Tibial nerve (tissue), 4 donors: ENCODE measurements around the gene FYCO1. TPM values are rescaled to one million over a fixed set of nuclear protein-coding genes. Genes with fewer than 3 reads are reported as not detected.

Experiments used
- DNase-seq, 2 donors: peaks; one replicate each; pipeline ENCODE4 v3.0.0-alpha.2; 2019; ENCODE audit warnings: low spot score in 2 of 2
- H3K27ac ChIP-seq, 4 donors: fragments of 200-600 bp; sonication (generic) in 3 of 4; one replicate each; pipeline ENCODE4 v1.5.1; 2017 to 2019; ENCODE audit warnings: mild to moderate bottlenecking in 1 of 4
- H3K27me3 ChIP-seq, 2 donors: fragments of 200-600 bp; sonication (generic) in 1 of 2; one replicate each; pipeline versions ENCODE4 v1.5.1 to v1.6.0; 2017 to 2019
- H3K36me3 ChIP-seq, 3 donors: fragments of 200-600 bp; sonication (generic); one replicate each; pipeline ENCODE4 v1.5.1; 2018 to 2019
- H3K4me1 ChIP-seq, 4 donors: fragments of 200-600 bp; sonication (generic) in 3 of 4; one replicate each; pipeline ENCODE4 v1.5.1; 2017 to 2019
- H3K4me3 ChIP-seq, 4 donors: fragments of 200-600 bp; sonication (generic) in 3 of 4; one replicate each; pipeline ENCODE4 v1.5.1; 2017 to 2019; ENCODE audit warnings: mild to moderate bottlenecking in 1 of 4, moderate library complexity in 1 of 4
- H3K9me3 ChIP-seq, 4 donors: fragments of 200-600 bp; sonication (generic) in 3 of 4; one replicate each; pipeline ENCODE4 v1.5.1; 2017 to 2019
- EP300 ChIP-seq, 2 donors: sonication (generic); formaldehyde crosslinking; IDR thresholded peaks; one replicate each; pipeline ENCODE4 v1.6.1; 2017; ENCODE audit warnings: antibody characterized with exemption in 2 of 2, mild to moderate bottlenecking in 1 of 2
- POLR2A ChIP-seq, 2 donors: fragments of 450-650 bp; IDR thresholded peaks; one replicate each; pipeline ENCODE4 v1.6.1; 2017; ENCODE audit warnings: antibody characterized with exemption in 2 of 2, mild to moderate bottlenecking in 2 of 2, moderate library complexity in 2 of 2
- WGBS, 2 donors: methylation state at CpG; one replicate each; pipeline ENCODE4 v1.1.5; 2018; 5-methylcytosine and 5-hydroxymethylcytosine counted together
- total RNA-seq, 4 donors: library from RNA; depleted of rRNA; stranded (reverse); fragments of >200 nt; gene quantifications; one replicate each; pipeline ENCODE4 v1.1.0, GENCODE V29; 2016
- TF ChIP-seq, protein P1 (sequence below), 5 experiments: fragments of 200-600 bp in 3 of 5; fragments of 450-650 bp in 2 of 5; sonication (generic) in 3 of 5; IDR thresholded peaks; one replicate each; pipeline ENCODE4 v1.5.1; 2016 to 2019; ENCODE audit warnings: antibody characterized with exemption in 5 of 5, mild to moderate bottlenecking in 3 of 5, moderate library complexity in 2 of 5

FYCO1 gene
- total RNA-seq, 4 donors from 2014 or later: 61.7 to 85.2 (median 67.9) TPM

DNA sequence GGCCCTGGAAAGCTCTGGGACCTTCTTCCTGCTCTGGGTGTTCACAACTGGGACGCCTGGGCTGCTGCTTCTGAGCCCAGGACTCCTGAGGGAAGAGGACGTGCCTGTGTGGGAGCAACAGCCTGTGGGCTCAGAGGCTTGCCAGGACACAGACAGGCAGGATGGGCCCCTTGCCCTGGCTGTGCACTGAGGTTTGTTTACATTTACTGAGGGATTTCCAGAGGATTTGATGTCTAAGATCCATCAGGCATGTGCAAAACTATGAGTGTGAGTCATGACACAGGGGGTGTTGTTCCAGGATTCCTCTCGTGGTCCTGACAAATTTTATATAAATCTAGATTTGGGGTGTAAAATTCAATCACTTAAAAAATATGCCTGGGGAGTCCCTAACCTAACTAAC, 98.7 kb downstream of the FYCO1 start:
- Histone ChIP-seq H3K27me3 (no peaks in the 10 kb centered on the region), H3K27ac (no peak overlapping the region), H3K4me3 (no peak overlapping the region), H3K9me3 (no peaks in the 10 kb centered on the region), H3K36me3 (no peaks in the 10 kb centered on the region), H3K4me1 (no peaks in the 10 kb centered on the region)
- DNase-seq: no peak
- WGBS, 2 donors: 51 to 63% methylated on average over 3 of the region's 3 CpGs
- TF ChIP-seq, protein P1, sequence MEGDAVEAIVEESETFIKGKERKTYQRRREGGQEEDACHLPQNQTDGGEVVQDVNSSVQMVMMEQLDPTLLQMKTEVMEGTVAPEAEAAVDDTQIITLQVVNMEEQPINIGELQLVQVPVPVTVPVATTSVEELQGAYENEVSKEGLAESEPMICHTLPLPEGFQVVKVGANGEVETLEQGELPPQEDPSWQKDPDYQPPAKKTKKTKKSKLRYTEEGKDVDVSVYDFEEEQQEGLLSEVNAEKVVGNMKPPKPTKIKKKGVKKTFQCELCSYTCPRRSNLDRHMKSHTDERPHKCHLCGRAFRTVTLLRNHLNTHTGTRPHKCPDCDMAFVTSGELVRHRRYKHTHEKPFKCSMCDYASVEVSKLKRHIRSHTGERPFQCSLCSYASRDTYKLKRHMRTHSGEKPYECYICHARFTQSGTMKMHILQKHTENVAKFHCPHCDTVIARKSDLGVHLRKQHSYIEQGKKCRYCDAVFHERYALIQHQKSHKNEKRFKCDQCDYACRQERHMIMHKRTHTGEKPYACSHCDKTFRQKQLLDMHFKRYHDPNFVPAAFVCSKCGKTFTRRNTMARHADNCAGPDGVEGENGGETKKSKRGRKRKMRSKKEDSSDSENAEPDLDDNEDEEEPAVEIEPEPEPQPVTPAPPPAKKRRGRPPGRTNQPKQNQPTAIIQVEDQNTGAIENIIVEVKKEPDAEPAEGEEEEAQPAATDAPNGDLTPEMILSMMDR (IDR thresholded peaks at IDR 0.05): no peak
- TF ChIP-seq POLR2A (IDR thresholded peaks at IDR 0.05): no peak
- TF ChIP-seq EP300 (IDR thresholded peaks at IDR 0.05): no peak

DNA sequence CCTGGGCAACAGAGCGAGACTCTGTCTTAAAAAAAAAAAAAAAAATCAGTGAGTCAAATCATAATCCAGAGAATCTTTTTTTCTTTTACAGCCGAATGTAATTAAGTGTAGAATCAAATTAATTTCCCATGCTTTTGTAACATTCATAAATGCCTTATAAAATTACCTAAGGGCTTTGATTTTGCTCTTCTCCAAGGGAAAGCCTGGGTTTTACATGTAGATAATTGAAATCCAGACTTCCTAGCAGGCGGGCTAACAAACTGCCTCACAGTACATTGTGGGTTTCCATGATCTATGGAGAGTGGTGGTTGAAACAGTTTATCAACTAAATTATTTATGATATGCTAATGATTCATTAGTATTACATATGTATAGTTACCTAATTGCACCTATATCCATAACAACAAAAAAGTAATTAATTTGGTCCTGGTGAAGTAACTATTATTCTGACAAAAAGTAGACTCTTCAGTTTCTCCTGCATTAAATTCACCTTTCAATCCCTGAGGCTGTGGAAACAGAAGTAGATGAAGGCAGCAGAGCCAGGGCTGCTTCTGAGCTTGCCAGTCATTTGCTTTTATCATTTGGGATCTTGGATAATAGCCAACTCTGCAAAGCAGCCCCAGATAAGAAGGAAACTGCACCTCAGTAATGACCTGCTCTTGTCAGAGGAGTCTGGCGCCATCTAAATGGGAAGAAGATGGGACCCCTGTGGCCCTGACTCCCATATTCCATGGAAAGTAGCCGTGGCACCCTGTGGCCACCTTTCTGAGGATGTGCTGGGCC, 99.7 kb downstream of the FYCO1 start:
- H3K27me3 ChIP-seq: no peaks in the 10 kb centered on the region
- 90 to 96% methylated on average over 5 of the region's 5 CpGs for WGBS, 2 donors

DNA sequence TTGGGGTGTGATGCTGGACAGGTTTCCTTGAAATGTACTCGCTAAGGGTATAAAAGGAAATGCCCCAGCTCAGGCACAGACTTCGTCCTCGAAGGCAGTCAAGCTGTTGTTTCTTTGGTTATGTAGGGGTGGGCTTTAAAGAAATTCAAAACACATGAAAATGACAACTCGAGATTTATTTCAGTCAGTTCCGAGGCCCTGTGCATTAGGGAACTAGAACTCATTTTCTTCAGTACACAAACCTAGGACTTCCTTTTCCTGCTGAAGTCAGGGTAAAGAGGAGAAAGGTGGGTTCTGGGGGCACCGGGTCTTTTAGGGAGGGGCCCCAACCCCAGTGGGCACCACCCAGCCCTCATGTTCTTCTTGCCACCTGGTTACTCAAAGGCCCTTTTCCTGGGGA, 101.6 kb downstream of the FYCO1 start:
- no peaks in the 10 kb centered on the region for H3K36me3 ChIP-seq
- H3K27me3 ChIP-seq: no peaks in the 10 kb centered on the region
- WGBS, 2 donors: 75 to 79% methylated on average over 6 of the region's 6 CpGs
- no peak for DNase-seq
- no peaks in the 10 kb centered on the region for H3K4me1 ChIP-seq
- H3K27ac ChIP-seq: no peak overlapping the region
- no peak overlapping the region for H3K4me3 ChIP-seq
- no peaks in the 10 kb centered on the region for H3K9me3 ChIP-seq
- TF ChIP-seq EP300 (IDR thresholded peaks at IDR 0.05) (no peak), POLR2A (IDR thresholded peaks at IDR 0.05) (no peak)
- TF ChIP-seq, protein P1 (IDR thresholded peaks at IDR 0.05): no peak

More for the DNA sequence above, 99.7 kb downstream of the FYCO1 start:
- H3K4me3 ChIP-seq: no peak overlapping the region
- DNase-seq: no peak
- H3K36me3 ChIP-seq: no peaks in the 10 kb centered on the region
- no peaks in the 10 kb centered on the region for H3K4me1 ChIP-seq
- H3K27ac ChIP-seq: no peak overlapping the region
- H3K9me3 ChIP-seq: no peaks in the 10 kb centered on the region
- TF ChIP-seq, protein P1 (IDR thresholded peaks at IDR 0.05): no peak
- TF ChIP-seq EP300 (IDR thresholded peaks at IDR 0.05): no peak
- TF ChIP-seq POLR2A (IDR thresholded peaks at IDR 0.05): no peak

DNA sequence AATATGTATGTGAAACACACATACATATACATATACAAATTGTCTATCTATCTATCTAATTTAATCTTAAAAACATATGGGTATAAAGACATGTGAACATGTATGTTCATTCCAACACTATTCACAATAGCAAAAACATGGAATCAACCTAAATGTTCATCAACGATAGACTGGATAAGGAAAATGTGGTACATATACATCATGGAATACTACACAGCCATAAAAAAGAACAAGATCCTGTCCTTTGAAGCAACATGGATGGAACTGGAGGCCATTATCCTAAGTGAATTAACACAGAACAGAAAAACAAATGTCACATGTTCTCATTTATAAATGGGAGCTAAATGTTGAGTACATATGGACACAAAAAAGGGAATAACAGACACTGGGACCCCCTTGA, 103.5 kb downstream of the FYCO1 start:
- TF ChIP-seq, protein P1 (IDR thresholded peaks at IDR 0.05): no peak
- no peaks in the 10 kb centered on the region for H3K9me3 ChIP-seq
- no peak overlapping the region for H3K27ac ChIP-seq
- 93 to 98% methylated on average over 1 of the region's 1 CpG for WGBS, 2 donors
- no peaks in the 10 kb centered on the region for H3K4me1 ChIP-seq
- no peak overlapping the region for H3K4me3 ChIP-seq
- H3K36me3 ChIP-seq: no peaks in the 10 kb centered on the region
- no peaks in the 10 kb centered on the region for H3K27me3 ChIP-seq
- DNase-seq: no peak

DNA sequence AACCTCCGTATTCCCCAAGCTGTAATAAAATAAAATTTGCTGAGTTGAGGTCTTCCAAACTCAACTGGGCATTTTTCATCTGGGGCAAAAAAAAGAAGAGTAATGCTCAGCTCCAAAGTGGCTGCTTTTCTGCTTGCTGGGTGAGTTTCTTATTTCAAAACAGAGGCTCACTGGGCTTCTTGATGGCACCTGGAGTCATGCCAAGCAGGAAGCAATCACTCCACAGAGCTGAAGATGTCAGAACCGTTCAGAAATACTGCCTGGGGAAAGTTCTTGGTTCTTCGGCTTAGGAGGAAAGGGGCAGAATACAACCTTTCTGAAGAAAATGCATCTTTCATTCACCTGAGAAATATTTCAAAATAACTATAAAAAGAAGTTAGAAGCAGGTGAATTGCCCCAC, 105.2 kb downstream of the FYCO1 start:
- Histone ChIP-seq H3K27me3 (no peaks in the 10 kb centered on the region), H3K4me3 (no peak overlapping the region), H3K27ac (no peak overlapping the region), H3K4me1 (no peaks in the 10 kb centered on the region), H3K36me3 (no peaks in the 10 kb centered on the region), H3K9me3 (no peaks in the 10 kb centered on the region)
- TF ChIP-seq, protein P1 (IDR thresholded peaks at IDR 0.05): no peak
- TF ChIP-seq POLR2A (IDR thresholded peaks at IDR 0.05): no peak
- no peak for TF ChIP-seq EP300 (IDR thresholded peaks at IDR 0.05)
- DNase-seq: peak in 1 of 2 donors; percentile 8
- WGBS, 2 donors: 27 to 51% methylated on average over 3 of the region's 3 CpGs
